Measurements from ENCODE around the gene NUP62CL.

The NUP62CL gene, protein sequence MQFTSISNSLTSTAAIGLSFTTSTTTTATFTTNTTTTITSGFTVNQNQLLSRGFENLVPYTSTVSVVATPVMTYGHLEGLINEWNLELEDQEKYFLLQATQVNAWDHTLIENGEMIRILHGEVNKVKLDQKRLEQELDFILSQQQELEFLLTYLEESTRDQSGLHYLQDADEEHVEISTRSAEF

DNA sequence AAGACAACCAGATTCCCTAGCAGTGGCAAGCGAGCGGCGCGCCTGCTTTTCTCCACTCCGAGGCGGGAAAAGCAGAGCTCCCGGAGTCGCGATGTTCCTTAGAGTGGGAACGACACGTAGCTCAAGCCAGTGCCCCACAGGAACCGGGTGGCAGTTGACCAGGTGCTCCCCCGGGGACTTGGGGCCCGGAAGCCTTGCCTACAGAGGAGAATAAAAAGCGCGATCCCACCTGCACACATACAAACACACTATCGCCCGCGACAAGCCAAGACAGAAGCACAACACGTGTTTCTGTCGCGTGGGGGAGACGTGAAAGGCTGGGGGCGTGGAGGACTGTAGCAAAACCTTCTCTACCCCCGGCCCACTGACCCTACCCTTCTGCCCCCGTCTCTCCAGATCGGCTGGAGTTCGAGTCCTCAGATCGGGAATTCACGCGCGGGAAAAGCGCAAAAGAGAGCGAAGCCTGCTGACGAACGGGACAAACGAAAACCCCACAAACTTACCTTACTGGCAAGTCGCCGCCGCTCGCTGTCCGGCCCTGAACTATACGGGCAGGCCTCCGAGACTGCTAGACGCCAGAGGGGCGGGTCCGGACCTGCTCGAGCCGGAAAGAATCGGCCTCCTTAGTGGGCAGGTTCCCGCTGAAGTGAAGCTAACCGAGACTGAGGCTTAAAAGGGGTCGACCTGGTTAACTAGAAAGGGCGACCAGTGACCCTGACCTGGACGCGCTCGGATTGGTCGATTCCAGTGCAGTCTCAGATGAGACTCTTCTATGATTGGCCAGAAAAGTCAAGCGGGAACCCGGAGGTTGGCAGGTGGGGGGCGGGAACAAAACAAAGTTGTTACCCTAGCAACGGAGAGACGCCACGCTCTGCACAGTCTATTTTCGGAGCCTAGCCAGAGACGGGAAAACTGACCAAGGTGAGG lies at the start of gene NUP62CL, which contains the start of gene DNAAF6:
NUP62CL (minus strand) TSS at position 664 of the 927 bp plus-strand sequence. CDS start 31,287 bp downstream, outside the sequence.
DNAAF6 (plus strand) TSS at position 842 of the 927 bp plus-strand sequence. CDS start 6,265 bp downstream, outside the sequence.
- no peak within 1 kb of the TSS for H3K4me3 ChIP-seq (ENCODE audit: low read depth, low read length)
- no peak for TF ChIP-seq MYC (IDR thresholded peaks at IDR 0.05; ENCODE audit: low read depth, low read length)
- DNase-seq (ENCODE audit: low read depth), result no peak

DNA sequence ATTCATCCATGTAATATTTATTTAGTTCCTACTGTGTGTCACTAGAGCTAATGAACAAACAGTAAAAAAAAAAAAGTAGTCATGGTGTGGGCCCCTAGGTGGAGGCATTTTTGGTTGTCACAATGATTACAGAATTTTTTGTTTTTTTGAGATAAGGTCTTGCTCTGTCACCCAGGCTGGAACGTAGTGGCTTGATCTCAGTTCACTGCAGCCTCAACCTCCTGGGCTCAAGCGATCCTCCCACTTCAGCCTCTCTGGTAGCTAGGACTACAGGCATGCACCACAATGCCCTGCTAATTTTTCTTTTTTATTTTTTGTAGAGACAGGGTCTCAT lies 22.2 kb upstream of the NUP62CL start:
- H3K4me3 ChIP-seq (ENCODE audit: low read depth, low read length), result no peak overlapping the region
- no peak for DNase-seq (ENCODE audit: low read depth)
- TF ChIP-seq POLR2A (IDR thresholded peaks at IDR 0.05; ENCODE audit: extremely low read depth, insufficient read length) (no peak), MYC (IDR thresholded peaks at IDR 0.05; ENCODE audit: low read depth, low read length) (no peak)
- TF ChIP-seq, protein P1, sequence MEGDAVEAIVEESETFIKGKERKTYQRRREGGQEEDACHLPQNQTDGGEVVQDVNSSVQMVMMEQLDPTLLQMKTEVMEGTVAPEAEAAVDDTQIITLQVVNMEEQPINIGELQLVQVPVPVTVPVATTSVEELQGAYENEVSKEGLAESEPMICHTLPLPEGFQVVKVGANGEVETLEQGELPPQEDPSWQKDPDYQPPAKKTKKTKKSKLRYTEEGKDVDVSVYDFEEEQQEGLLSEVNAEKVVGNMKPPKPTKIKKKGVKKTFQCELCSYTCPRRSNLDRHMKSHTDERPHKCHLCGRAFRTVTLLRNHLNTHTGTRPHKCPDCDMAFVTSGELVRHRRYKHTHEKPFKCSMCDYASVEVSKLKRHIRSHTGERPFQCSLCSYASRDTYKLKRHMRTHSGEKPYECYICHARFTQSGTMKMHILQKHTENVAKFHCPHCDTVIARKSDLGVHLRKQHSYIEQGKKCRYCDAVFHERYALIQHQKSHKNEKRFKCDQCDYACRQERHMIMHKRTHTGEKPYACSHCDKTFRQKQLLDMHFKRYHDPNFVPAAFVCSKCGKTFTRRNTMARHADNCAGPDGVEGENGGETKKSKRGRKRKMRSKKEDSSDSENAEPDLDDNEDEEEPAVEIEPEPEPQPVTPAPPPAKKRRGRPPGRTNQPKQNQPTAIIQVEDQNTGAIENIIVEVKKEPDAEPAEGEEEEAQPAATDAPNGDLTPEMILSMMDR (IDR thresholded peaks at IDR 0.05; ENCODE audit: low read depth, low read length), result no peak
- TF ChIP-seq, protein P2, sequence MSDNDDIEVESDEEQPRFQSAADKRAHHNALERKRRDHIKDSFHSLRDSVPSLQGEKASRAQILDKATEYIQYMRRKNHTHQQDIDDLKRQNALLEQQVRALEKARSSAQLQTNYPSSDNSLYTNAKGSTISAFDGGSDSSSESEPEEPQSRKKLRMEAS (IDR thresholded peaks at IDR 0.05; ENCODE audit: low read depth, low read length), result no peak

DNA sequence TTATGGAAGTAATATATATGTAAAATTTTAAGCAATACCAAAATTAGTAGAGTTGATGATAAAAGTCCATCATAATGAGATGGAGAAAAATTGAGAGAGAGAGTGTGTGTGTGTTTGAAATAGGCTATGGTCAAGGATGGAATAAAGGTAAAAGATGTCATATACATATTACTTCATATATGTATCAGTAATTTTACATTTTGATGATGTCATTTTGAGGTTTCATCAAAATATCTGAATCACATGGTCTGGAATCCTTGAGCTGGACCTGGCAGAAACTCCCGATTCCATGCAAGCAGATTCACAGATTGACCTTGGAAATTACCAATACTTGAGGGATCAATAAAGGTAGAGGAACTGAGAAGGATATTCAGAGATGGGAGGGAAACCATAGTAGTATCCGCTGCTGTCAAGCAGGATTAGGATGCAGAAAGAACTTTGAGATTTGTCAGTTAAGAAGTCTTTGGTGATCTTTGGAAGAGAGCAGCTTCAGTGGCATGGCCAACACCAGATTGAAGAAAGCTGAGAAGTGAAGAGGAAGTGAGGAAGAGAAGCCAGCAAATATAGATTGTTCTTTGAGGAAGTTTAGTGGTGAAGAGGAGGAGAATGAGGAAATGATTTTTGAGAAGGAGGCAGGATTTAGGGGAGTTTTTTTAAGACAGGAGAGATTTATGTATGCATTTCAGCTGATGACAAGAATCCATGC lies 21.7 kb upstream of the NUP62CL start:
- no peak for DNase-seq (ENCODE audit: low read depth)
- no peak overlapping the region for H3K4me3 ChIP-seq (ENCODE audit: low read depth, low read length)
- TF ChIP-seq, protein P2 (IDR thresholded peaks at IDR 0.05; ENCODE audit: low read depth, low read length), result no peak
- TF ChIP-seq, protein P1 (IDR thresholded peaks at IDR 0.05; ENCODE audit: low read depth, low read length), result no peak
- TF ChIP-seq MYC (IDR thresholded peaks at IDR 0.05; ENCODE audit: low read depth, low read length), result no peak
- TF ChIP-seq POLR2A (IDR thresholded peaks at IDR 0.05; ENCODE audit: extremely low read depth, insufficient read length), result no peak

DNA sequence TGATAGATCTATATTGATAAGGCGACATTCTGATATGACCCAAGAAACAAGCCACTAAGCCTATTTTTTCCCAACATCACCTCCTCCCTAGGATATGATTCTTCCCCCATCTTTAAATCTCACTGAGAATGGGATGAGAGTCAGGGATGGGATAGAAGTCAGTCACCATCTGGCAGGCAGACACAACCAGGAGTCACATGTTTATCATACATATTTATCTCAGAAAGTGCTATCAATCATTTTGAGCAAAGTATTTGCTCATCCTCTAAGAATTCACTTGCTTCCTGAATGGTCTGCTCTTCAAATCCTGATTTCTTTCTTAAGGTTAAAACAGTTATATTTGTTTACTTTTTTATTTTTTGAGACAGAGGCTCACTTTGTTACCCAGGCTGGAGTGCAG lies 20.5 kb upstream of the NUP62CL start:
- TF ChIP-seq, protein P2 (IDR thresholded peaks at IDR 0.05; ENCODE audit: low read depth, low read length), result no peak
- no peak for TF ChIP-seq POLR2A (IDR thresholded peaks at IDR 0.05; ENCODE audit: extremely low read depth, insufficient read length)
- TF ChIP-seq, protein P1 (IDR thresholded peaks at IDR 0.05; ENCODE audit: low read depth, low read length), result no peak
- TF ChIP-seq MYC (IDR thresholded peaks at IDR 0.05; ENCODE audit: low read depth, low read length), result no peak
- no peak overlapping the region for H3K4me3 ChIP-seq (ENCODE audit: low read depth, low read length)
- no peak for DNase-seq (ENCODE audit: low read depth)

DNA sequence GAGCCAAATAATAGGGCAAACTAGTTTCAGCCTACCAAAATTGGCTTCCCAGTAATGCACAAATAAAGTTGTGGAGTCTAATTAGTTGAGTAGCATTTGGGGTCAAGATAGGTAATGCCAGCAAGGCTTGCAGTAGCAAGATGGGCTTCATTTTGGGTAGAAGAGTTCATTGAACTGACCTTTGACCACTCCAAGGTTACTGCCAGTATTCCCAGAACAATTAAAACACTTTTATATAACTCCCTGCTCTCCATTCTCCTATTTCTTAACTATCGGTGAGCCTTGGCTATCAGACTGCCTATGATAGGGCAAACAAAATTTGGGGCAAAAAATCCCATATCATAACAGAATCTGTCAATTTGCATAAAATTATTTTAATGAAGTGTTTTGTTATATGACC lies 7.2 kb upstream of the NUP62CL start:
- DNase-seq (ENCODE audit: low read depth), result no peak
- TF ChIP-seq, protein P1 (IDR thresholded peaks at IDR 0.05; ENCODE audit: low read depth, low read length), result no peak
- TF ChIP-seq MYC (IDR thresholded peaks at IDR 0.05; ENCODE audit: low read depth, low read length) (no peak), POLR2A (IDR thresholded peaks at IDR 0.05; ENCODE audit: extremely low read depth, insufficient read length) (no peak)
- TF ChIP-seq, protein P2 (IDR thresholded peaks at IDR 0.05; ENCODE audit: low read depth, low read length), result no peak
- no peak overlapping the region for H3K4me3 ChIP-seq (ENCODE audit: low read depth, low read length)

Measured in NB4 (cell line).